ENCODE measurements around the gene PNCK. TPM values are rescaled to one million over a fixed set of nuclear protein-coding genes. Genes with fewer than 3 reads are reported as not detected.
"Not testable (repeated sequence)": the region's sequence is repeated elsewhere in the genome, so short reads cannot be mapped to it uniquely, and the experiment has no call there.

The PNCK gene
- 0.70 and 4.4 TPM in 2 replicates for total RNA-seq (2014; rRNA removed; shearing (Covaris generic))

GRCh38 chrX:153673428-153674218 lies at the start of gene PNCK:
Gene PNCK (minus strand): TSS chrX:153673813. CDS start chrX:153673076, 737 bp downstream.
- DNase-seq (ENCODE audit: low spot score): no peak

- no peak for DNase-seq (ENCODE audit: low spot score)
Measured at GRCh38 chrX:153722704-153723350, 49.2 kb upstream of the PNCK start.

GRCh38 chrX:153719701-153720100 lies 46.1 kb upstream of the PNCK start:
- no peak for DNase-seq (ENCODE audit: low spot score)

GRCh38 chrX:153719238-153719637 lies 45.6 kb upstream of the PNCK start:
- no peak for DNase-seq (ENCODE audit: low spot score)

- no peak for DNase-seq (ENCODE audit: low spot score)
Measured at GRCh38 chrX:153717445-153717844, 43.8 kb upstream of the PNCK start.

GRCh38 chrX:153714256-153714655 lies 40.6 kb upstream of the PNCK start:
- DNase-seq (ENCODE audit: low spot score): no peak

- DNase-seq (ENCODE audit: low spot score): no peak
Measured at GRCh38 chrX:153709726-153710674, 36.4 kb upstream of the PNCK start.

GRCh38 chrX:153708415-153708814 lies 34.8 kb upstream of the PNCK start:
- peak; percentile 85 for DNase-seq (ENCODE audit: low spot score)

- DNase-seq (ENCODE audit: low spot score): no peak
Measured at GRCh38 chrX:153707406-153707805, 33.8 kb upstream of the PNCK start.

- no peak for DNase-seq (ENCODE audit: low spot score)
Measured at GRCh38 chrX:153706799-153707198, 33.2 kb upstream of the PNCK start.

GRCh38 chrX:153705403-153706060 lies 31.9 kb upstream of the PNCK start:
- DNase-seq (ENCODE audit: low spot score): not testable (repeated sequence)

GRCh38 chrX:153704631-153705402 lies 31.2 kb upstream of the PNCK start:
- not testable (repeated sequence) for DNase-seq (ENCODE audit: low spot score)

- no peak for DNase-seq (ENCODE audit: low spot score)
Measured at GRCh38 chrX:153704021-153704526, 30.5 kb upstream of the PNCK start.

GRCh38 chrX:153703036-153703370 lies 29.4 kb upstream of the PNCK start:
- peak; percentile 24 for DNase-seq (ENCODE audit: low spot score)

GRCh38 chrX:153702336-153703035 lies 28.9 kb upstream of the PNCK start:
- DNase-seq (ENCODE audit: low spot score): no peak

- no peak for DNase-seq (ENCODE audit: low spot score)
Measured at GRCh38 chrX:153701706-153702105, 28.1 kb upstream of the PNCK start.

- DNase-seq (ENCODE audit: low spot score): no peak
Measured at GRCh38 chrX:153700967-153701366, 27.4 kb upstream of the PNCK start.

GRCh38 chrX:153700376-153700945 lies 26.8 kb upstream of the PNCK start:
- no peak for DNase-seq (ENCODE audit: low spot score)

- DNase-seq (ENCODE audit: low spot score): not testable (repeated sequence)
Measured at GRCh38 chrX:153699784-153700371, 26.3 kb upstream of the PNCK start.
